ENCODE measurements around the gene DGKG.

GRCh38 chr3:186185194-186185787, 176.7 kb downstream of the DGKG start:
- TF ChIP-seq FOXM1 (IDR thresholded peaks at IDR 0.05; ENCODE audit: borderline replicate concordance): no peak
- TF ChIP-seq SP1 (IDR thresholded peaks at IDR 0.05): no peak
- no peak for TF ChIP-seq HDGF (IDR thresholded peaks at IDR 0.05; ENCODE audit: borderline replicate concordance)
- TF ChIP-seq BHLHE40 (IDR thresholded peaks at IDR 0.05; ENCODE audit: borderline replicate concordance): no peak
- no peak for TF ChIP-seq ARNT (IDR thresholded peaks at IDR 0.05)
- TF ChIP-seq SUZ12 (IDR thresholded peaks at IDR 0.05): no peak
- no peak for TF ChIP-seq FOXA1 (IDR thresholded peaks at IDR 0.05)
